HEK293 (cell line): ENCODE data around the gene RASSF3.

Source experiments
- CTCF ChIA-PET: fragments of 350-600 bp; formaldehyde crosslinking; extraction: SDS; loops from one replicate; lab custom pipeline; 2021; ENCODE audit warnings: antibody characterized with exemption; lab: Yijun Ruan, JAX
- POLR2A ChIA-PET: fragments of 300-600 bp; formaldehyde crosslinking; extraction: SDS; loops from one replicate; lab custom pipeline; 2020; ENCODE audit warnings: antibody characterized with exemption, inconsistent platforms; lab: Yijun Ruan, JAX
- H3K27ac ChIP-seq: fragments of 200-500 bp; sonication (Bioruptor generic); 2 replicates; pipeline ENCODE4 v1.5.1; 2014; ENCODE audit warnings: low read depth, low read length, control low read depth, inconsistent platforms; ENCODE audit errors: extremely low read depth
- H3K36me3 ChIP-seq, 2 experiments: fragments of 200-500 bp in 1 of 2; sonication (Bioruptor generic) in 1 of 2; 1 replicate in 1 of 2; 2 replicates in 1 of 2; pipeline ENCODE4 v1.5.1; 2014 to 2017; ENCODE audit warnings: inconsistent platforms in 2 of 2, low read length in 2 of 2; ENCODE audit not compliant: control insufficient read depth in 2 of 2, insufficient read depth in 1 of 2
- H3K4me1 ChIP-seq: fragments of 200-500 bp; sonication (Bioruptor generic); 2 replicates; pipeline ENCODE4 v1.5.1; 2014; ENCODE audit warnings: mild to moderate bottlenecking, low read length, inconsistent platforms; ENCODE audit not compliant: control insufficient read depth, insufficient read depth
- H3K4me3 ChIP-seq: 2 replicates; pipeline ENCODE4 v1.5.1; 2011; ENCODE audit warnings: low read depth, mild to moderate bottlenecking, control low read depth, low read length, moderate library complexity
- H3K9me3 ChIP-seq: fragments of 200-500 bp; sonication (Bioruptor generic); 2 replicates; pipeline ENCODE4 v1.5.1; 2014; ENCODE audit warnings: low read depth, low read length, inconsistent platforms; ENCODE audit not compliant: control insufficient read depth, insufficient read depth
- HOXC10 ChIP-seq: sonication (generic); formaldehyde crosslinking; IDR thresholded peaks from 2 replicates; pipeline ENCODE4 v1.8.1; 2023; ENCODE audit warnings: mild to moderate bottlenecking, missing genetic modification reagents
- KLF10 ChIP-seq: fragments of 450-650 bp; IDR thresholded peaks from 2 replicates; pipeline ENCODE4 v1.5.1; 2018; ENCODE audit warnings: missing biosample characterization, mild to moderate bottlenecking, missing genetic modification characterization
- KLF7 ChIP-seq: fragments of 450-650 bp; formaldehyde crosslinking; IDR thresholded peaks from 2 replicates; pipeline ENCODE4 v1.5.1; 2016; ENCODE audit warnings: missing biosample characterization, missing genetic modification characterization, borderline replicate concordance
- OSR2 ChIP-seq: fragments of 450-650 bp; formaldehyde crosslinking; IDR thresholded peaks from 2 replicates; pipeline ENCODE4 v1.5.1; 2016; ENCODE audit warnings: missing biosample characterization, missing genetic modification characterization
- OVOL3 ChIP-seq: fragments of 450-650 bp; formaldehyde crosslinking; IDR thresholded peaks from 2 replicates; pipeline ENCODE4 v1.5.1; 2016; ENCODE audit warnings: missing biosample characterization, missing genetic modification characterization
- SCRT2 ChIP-seq: fragments of 450-650 bp; formaldehyde crosslinking; IDR thresholded peaks from 2 replicates; pipeline ENCODE4 v1.5.1; 2016; ENCODE audit warnings: missing biosample characterization, missing genetic modification characterization
- ZBTB44 ChIP-seq: fragments of 450-650 bp; IDR thresholded peaks from 2 replicates; pipeline ENCODE4 v1.5.1; 2018; ENCODE audit warnings: missing biosample characterization, mild to moderate bottlenecking, missing genetic modification characterization
- ZBTB48 ChIP-seq: fragments of 450-650 bp; formaldehyde crosslinking; IDR thresholded peaks from 2 replicates; pipeline ENCODE4 v1.5.1; 2016; ENCODE audit warnings: missing biosample characterization, missing genetic modification characterization
- ZNF341 ChIP-seq: fragments of 450-650 bp; formaldehyde crosslinking; IDR thresholded peaks from 2 replicates; pipeline ENCODE4; 2016; ENCODE audit warnings: low read depth, missing biosample characterization, missing genetic modification characterization
- ZNF391 ChIP-seq: fragments of 450-650 bp; formaldehyde crosslinking; IDR thresholded peaks from 2 replicates; pipeline ENCODE4 v1.5.1; 2016; ENCODE audit warnings: low read depth, missing biosample characterization, missing genetic modification characterization, borderline replicate concordance
- ZNF398 ChIP-seq: fragments of 450-650 bp; formaldehyde crosslinking; IDR thresholded peaks from 2 replicates; pipeline ENCODE4 v1.5.1; 2017; ENCODE audit warnings: missing biosample characterization, missing genetic modification characterization
- ZNF549 ChIP-seq: fragments of 450-650 bp; IDR thresholded peaks from 2 replicates; pipeline ENCODE4 v1.5.1; 2018; ENCODE audit warnings: missing biosample characterization, missing genetic modification characterization, mild to moderate bottlenecking, inconsistent platforms, moderate library complexity
- ZNF585B ChIP-seq: fragments of 450-650 bp; formaldehyde crosslinking; IDR thresholded peaks from 2 replicates; pipeline ENCODE4 v1.5.1; 2016; ENCODE audit warnings: missing biosample characterization, missing genetic modification characterization
- ZNF623 ChIP-seq: fragments of 450-650 bp; formaldehyde crosslinking; IDR thresholded peaks from 2 replicates; pipeline ENCODE4 v1.5.1; 2016; ENCODE audit warnings: missing biosample characterization, missing genetic modification characterization
- ZNF654 ChIP-seq: fragments of 450-650 bp; formaldehyde crosslinking; IDR thresholded peaks from 2 replicates; pipeline ENCODE4 v1.5.1; 2016; ENCODE audit warnings: low read depth, missing biosample characterization, missing genetic modification characterization
- ZNF670 ChIP-seq: fragments of 450-650 bp; formaldehyde crosslinking; IDR thresholded peaks from 2 replicates; pipeline ENCODE4 v1.5.1; 2016; ENCODE audit warnings: missing biosample characterization, missing genetic modification characterization, low read depth
- TF ChIP-seq, protein P1 (sequence below): fragments of 450-650 bp; formaldehyde crosslinking; IDR thresholded peaks from 2 replicates; pipeline ENCODE4 v1.5.1; 2016; ENCODE audit warnings: missing biosample characterization, missing genetic modification characterization

RASSF3 gene

DNA sequence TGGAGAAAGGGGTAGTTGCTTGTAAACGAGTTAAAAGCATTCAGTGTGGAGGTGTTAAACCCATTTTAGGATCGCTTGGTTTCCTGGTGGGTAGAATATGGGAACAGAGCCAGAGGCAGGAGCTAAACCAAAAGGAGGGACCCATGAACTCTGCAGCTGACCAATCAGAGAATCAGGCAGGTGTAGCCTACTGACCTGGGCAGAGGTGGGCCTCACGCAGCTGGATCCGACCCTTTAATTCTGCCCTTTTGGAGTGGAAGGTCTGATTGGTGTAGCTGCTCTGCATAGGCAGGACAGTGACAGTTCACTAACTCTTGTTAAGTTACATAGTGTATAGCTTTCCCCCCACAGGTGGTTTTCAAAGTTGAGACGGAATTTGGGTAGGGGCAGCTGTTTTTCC is 85.3 kb downstream of the RASSF3 start:
- Histone ChIP-seq H3K9me3 (no peaks in the 10 kb centered on the region), H3K27ac (no peak overlapping the region), H3K4me1 (peaks cover 15% of the 10 kb centered on the region), H3K4me3 (no peak overlapping the region), H3K36me3 (peaks cover 5 to 13% of the 10 kb centered on the region in 2 experiments)
- ChIA-PET CTCF (interaction anchor here (0.6 to 17.9 kb wide), 11 partner anchors 12 to 171 kb away, joined by 3 to 219 read pairs (median 5); no protein-coding TSS in a partner anchor), POLR2A (interaction anchor here (0.7 kb wide), 1 partner anchor 86 kb away, joined by 3 read pairs; no protein-coding TSS in a partner anchor)
- TF ChIP-seq ZNF549 (tag by site-specific recombination) (no peak), SCRT2 (tag by site-specific recombination) (0 out of 2 replicates have a peak, but pooled peaks have one; percentile 39), ZNF670 (no peak), KLF7 (tag by site-specific recombination) (no peak), ZNF341 (tag by site-specific recombination) (no peak), ZNF398 (tag by site-specific recombination) (no peak), ZNF623 (no peak)

DNA sequence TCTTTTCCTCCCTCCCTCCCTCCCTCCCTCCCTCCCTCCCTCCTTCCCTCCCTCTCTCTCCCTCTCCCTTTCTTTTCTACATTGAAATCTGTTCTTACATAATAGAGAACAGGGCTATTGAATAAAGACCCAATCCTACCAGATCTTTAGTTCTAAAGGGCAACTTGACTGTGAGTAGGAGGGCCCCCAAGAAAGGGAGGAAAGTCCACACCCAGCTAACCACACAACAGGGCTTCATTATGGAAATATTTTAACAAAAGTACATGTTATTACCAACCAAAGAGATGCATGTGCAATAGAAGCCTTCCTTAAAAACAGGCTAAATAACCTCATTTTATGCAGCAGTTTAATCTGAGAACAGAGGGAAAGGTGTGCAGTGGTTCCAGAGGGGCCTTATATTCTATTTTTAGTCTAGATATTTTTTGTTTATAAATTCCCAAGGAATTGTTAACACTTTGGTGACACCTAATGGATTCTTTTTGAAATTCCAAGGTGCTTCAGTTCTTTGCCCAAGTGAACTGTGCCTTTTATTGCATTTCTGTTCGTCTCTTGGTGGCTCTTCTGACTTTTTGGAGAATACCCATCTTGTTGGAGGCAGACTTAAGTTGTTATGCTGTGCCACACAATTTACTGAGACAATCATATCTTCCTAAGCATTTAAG is 85.9 kb downstream of the RASSF3 start:
- no peak overlapping the region for H3K4me3 ChIP-seq
- TF ChIP-seq OSR2 (tag by site-specific recombination) (no peak), ZNF585B (no peak), ZNF654 (tag by site-specific recombination) (peak; percentile 87), HOXC10 (CRISPR knock-in tag) (no peak), KLF10 (tag by site-specific recombination) (no peak), OVOL3 (tag by site-specific recombination) (no peak), ZBTB44 (no peak), ZBTB48 (tag by site-specific recombination) (no peak), ZNF391 (tag by site-specific recombination) (no peak)
- TF ChIP-seq, protein P1, sequence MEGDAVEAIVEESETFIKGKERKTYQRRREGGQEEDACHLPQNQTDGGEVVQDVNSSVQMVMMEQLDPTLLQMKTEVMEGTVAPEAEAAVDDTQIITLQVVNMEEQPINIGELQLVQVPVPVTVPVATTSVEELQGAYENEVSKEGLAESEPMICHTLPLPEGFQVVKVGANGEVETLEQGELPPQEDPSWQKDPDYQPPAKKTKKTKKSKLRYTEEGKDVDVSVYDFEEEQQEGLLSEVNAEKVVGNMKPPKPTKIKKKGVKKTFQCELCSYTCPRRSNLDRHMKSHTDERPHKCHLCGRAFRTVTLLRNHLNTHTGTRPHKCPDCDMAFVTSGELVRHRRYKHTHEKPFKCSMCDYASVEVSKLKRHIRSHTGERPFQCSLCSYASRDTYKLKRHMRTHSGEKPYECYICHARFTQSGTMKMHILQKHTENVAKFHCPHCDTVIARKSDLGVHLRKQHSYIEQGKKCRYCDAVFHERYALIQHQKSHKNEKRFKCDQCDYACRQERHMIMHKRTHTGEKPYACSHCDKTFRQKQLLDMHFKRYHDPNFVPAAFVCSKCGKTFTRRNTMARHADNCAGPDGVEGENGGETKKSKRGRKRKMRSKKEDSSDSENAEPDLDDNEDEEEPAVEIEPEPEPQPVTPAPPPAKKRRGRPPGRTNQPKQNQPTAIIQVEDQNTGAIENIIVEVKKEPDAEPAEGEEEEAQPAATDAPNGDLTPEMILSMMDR (tag by site-specific recombination) = 0 out of 2 replicates have a peak, but pooled peaks have one; percentile 43
- no peaks in the 10 kb centered on the region for H3K9me3 ChIP-seq
- ChIA-PET CTCF (interaction anchor here (0.6 to 17.9 kb wide), 27 partner anchors 12 to 229 kb away, joined by 3 to 219 read pairs (median 5); no protein-coding TSS in a partner anchor), POLR2A (no interaction called here)
- H3K36me3 ChIP-seq = peaks cover 5 to 13% of the 10 kb centered on the region in 2 experiments
- H3K27ac ChIP-seq = no peak overlapping the region
- H3K4me1 ChIP-seq = peaks cover 12% of the 10 kb centered on the region
